ENCODE data around the gene GALNT14.

GRCh38 chr2:31066086-31066485 is 72.2 kb downstream of the GALNT14 start:
- TF ChIP-seq, protein P1, sequence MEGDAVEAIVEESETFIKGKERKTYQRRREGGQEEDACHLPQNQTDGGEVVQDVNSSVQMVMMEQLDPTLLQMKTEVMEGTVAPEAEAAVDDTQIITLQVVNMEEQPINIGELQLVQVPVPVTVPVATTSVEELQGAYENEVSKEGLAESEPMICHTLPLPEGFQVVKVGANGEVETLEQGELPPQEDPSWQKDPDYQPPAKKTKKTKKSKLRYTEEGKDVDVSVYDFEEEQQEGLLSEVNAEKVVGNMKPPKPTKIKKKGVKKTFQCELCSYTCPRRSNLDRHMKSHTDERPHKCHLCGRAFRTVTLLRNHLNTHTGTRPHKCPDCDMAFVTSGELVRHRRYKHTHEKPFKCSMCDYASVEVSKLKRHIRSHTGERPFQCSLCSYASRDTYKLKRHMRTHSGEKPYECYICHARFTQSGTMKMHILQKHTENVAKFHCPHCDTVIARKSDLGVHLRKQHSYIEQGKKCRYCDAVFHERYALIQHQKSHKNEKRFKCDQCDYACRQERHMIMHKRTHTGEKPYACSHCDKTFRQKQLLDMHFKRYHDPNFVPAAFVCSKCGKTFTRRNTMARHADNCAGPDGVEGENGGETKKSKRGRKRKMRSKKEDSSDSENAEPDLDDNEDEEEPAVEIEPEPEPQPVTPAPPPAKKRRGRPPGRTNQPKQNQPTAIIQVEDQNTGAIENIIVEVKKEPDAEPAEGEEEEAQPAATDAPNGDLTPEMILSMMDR (IDR thresholded peaks at IDR 0.05; ENCODE audit: insufficient read depth, low read depth, low read length), result no peak
- no peak for TF ChIP-seq EZH2 (IDR thresholded peaks at IDR 0.05; ENCODE audit: insufficient read depth, low read length)
